GM18951 (cell line): ENCODE results near the gene METTL9.
"Not testable (repeated sequence)": the region's sequence is repeated elsewhere in the genome, so short reads cannot be mapped to it uniquely, and the experiment has no call there.

Experiments
- POLR2A ChIP-seq: IDR thresholded peaks from 4 replicates; pipeline ENCODE4 v1.6.1; 2011; ENCODE audit warnings: mild to moderate bottlenecking; ENCODE audit not compliant: insufficient read length, insufficient read depth; ENCODE audit errors: extremely low read depth
- in situ Hi-C: fragments of 300-500 bp; cut with MboI; formaldehyde crosslinking; loops from one replicate; pipeline ENCODE4 v1.12.0; 2022; ENCODE audit warnings: low sequenced_read_pairs, mixed read lengths, inconsistent platforms; ENCODE audit not compliant: unreplicated experiment

The METTL9 gene

GRCh38 chr16:21599122-21600030 is at the start of gene METTL9:
Gene METTL9, plus strand, starts transcription at chr16:21599577. Its CDS starts 157 bp downstream, at chr16:21599734.
- TF ChIP-seq POLR2A = peak; percentile 97
- in situ Hi-C loops = no loop called here

DNA sequence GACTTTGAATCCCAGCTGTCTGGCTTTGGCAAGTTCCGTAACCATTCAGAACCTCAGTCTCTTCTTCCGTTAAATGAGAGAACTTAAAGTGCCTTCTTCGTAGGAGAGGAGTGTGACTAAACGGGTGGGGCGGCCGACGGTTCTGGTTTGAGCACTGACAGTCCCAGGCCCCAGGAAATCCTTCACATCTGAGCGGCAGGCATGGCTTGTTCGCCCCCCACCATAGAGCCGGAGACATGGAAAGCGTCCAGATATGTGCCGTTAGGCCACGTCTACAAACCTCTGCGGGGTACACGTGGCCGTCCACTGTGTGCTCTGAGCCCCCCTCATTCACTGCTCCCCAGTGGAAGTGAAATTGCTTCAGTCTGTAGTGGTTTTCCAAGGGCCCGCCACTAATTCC is 49.4 kb upstream of the METTL9 start:
- in situ Hi-C loops = not testable (repeated sequence)

GRCh38 chr16:21550435-21550834 is 48.9 kb upstream of the METTL9 start:
- in situ Hi-C loops = not testable (repeated sequence)

- in situ Hi-C loops = not testable (repeated sequence)
Observed at GRCh38 chr16:21551076-21551475, 48.3 kb upstream of the METTL9 start.

DNA sequence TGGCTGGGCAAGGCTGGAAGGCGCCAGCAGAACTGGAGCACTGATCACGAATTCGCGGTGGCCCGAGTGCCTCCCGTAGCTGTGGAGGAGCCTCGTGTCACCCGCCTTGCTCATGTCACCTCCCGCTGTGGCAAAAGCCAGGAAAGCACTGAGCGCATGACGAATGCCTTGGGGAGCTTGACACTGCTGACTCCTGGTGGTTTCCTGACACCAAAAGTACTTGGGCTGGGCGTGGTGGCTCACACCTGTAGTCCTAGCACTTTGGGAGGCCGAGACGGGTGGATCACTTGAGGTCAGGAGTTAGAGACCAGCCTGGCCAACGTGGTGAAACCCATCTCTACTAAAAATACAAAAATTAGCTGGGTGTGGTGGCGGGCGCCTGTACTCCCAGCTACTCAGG is 47.8 kb upstream of the METTL9 start:
- in situ Hi-C loops = not testable (repeated sequence)

DNA sequence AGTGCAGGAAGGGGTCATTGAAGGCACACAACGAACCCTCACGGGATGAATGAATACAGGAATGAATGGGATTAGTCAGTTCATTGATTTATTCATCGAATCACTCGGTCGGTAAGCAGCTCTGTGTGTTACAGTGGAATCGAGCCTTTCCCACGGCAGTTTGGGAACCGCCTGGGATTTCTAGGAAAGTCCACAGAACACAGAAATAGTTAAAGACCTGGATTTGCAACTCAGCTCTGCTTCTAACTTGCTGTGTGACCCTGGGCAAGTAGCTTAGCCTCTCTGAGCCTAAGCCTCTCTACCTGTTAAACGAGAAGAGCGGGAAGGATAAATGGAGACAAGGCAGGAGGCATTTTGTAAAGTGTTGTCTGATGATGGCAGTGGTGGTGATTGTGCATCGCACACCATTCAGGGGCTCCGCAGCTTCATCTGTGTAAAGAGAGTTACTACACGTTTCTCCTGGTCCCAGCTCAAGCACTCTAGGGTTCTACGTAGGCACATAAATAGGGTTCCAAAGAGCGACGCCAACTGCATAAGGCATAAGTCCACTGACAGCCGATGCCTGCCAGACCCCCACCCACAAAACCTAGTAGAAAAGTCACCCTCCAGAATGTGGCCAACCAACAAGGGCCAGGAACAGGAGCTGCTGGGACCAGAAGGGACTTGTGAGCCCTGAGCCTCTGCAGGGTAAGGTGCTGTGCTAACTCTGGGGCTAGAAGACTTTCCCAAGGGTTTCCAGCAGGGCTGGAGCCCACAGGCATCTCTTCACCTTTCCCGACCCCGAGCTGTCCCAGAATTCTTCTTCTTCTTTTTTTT is 45.7 kb upstream of the METTL9 start:
- in situ Hi-C loops = not testable (repeated sequence)

DNA sequence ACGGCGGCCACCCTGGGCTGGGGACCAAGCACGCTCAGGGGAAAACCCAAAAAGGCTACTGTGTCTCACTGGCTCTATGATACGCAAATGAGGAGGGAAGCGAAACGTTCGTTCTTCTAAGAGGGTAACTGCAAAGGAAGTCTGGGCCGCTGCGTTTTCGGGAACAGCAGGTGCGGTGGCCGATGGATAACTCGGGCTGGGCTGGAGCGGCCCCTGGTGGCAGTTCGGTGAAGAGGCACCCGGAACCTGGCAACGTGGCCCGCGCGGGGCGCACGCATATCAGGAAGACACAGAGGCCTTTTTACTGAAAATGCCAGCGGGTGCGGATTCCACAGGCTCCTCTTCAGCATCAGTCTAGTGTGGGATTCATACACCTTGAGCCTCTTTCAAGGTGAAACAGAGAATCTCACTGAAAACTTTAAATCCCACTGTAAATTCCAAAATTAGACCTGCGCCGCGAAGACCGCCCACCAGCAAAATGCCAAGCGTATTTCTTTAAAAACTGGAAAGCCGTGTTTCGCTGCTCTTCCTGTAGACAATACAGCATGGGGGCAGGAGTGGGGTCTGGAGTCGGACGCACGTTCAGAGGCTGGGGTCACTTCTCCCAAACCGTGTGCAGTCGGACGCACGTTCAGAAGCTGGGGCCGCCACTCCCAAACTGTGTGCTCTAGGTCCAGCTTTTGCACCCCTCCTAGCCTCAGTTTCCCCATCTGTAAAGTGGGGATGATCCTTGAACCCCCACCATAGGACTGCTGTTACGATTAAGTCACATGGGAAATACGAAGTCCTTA is 44.4 kb upstream of the METTL9 start:
- in situ Hi-C loops = no loop called here

GRCh38 chr16:21555621-21556020 is 43.8 kb upstream of the METTL9 start:
- in situ Hi-C loops = not testable (repeated sequence)

More for the DNA sequence above, 44.4 kb upstream of the METTL9 start:
- TF ChIP-seq POLR2A = no peak

DNA sequence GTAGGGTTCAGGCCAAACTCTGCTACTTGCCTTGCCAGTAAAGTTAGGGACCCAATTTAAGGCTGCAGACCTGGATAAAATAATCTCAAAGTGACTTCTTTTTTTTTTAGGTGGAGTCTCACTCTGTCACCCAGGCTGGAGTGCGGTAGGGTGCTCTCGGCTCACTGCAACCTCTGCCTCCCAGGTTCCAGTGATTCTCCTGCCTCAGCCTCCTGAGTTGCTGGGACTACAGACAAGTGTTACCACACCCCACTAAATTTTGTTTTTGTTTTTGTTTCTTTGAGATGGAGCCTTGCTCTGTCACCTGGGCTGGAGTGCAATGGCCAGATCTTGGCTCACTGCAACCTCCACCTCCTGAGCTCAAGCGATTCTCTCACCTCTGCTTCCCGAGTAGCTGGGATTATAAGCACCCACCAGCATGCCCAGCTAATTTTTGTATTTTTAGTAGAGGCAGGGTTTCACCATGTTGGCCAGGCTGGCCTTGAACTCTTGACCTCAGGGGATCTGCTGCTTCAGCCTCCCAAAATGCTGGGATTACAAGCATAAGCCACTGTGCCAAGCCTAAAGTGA is 43.3 kb upstream of the METTL9 start:
- in situ Hi-C loops = not testable (repeated sequence)

DNA sequence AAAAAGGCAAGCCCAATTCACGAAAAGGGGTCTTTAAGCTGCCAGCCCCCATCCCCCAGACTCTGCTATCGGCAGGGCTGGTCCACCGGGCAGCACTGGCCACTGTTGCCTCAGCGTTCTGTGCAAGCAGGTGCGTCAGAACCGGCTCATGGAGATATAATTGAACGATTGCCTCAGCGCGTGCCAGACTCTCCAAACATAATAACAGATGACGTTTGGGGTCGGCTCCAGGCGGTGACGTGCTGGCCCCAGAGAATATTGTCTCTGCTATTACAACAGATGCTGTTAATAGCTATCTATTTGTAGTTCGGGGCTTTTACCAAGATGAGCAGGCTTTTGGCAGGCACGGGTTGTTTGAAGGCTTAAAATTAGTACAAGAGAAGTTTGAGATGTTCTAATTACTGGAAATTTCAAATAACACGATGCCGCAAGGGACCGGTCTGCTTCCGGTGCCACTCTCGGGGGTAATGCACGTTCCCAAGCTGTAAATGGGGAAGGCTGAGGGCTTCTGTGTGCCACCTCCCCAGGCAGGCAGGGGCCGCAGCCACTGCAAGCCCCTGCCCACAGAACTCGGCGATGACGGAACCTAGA is 42.6 kb upstream of the METTL9 start:
- in situ Hi-C loops = not testable (repeated sequence)

GRCh38 chr16:21560462-21560861 is 38.9 kb upstream of the METTL9 start:
- in situ Hi-C loops = no loop called here
- no peak for TF ChIP-seq POLR2A

DNA sequence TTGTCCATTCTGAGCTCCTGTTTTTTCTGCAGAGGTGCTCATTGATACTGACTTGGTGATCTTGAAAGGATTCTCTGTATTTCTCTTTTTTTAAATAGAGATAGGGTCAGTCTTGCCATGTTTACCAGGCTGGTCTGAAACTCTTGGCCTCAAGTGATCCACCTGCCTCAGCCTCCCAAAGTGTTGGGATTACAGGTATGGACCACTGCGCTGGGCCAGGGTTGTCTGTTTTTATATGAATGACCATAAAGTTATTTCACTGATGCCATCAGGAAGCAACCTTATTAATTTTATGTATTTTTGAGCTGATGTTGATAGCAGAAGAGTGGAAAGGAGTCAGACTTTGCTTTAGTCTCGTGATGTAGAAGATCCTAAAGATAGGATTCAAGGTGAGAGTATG is 35.7 kb upstream of the METTL9 start:
- in situ Hi-C loops = no loop called here
- TF ChIP-seq POLR2A = no peak

DNA sequence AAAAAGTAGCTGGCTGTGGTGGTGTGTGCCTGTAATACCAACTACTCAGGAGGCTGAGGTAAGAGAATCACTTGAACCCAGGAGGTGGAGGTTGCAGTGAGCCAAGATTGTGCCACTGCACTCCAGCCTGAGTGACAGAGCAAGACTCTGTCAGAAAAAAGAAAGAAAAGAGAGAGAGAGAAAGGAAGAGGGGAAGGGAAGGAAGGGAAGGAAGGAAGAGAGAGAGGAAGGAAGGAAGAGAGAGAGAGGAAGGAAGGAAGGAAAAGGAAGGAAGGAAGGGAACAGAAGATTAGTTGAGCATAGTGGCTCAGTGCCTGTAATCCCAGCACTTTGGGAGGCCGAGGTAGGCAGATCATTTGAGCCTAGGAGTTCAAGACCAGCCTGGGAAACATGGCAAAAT is 35.0 kb upstream of the METTL9 start:
- in situ Hi-C loops = not testable (repeated sequence)
